ENCODE data around the gene TRIM37.

DNA sequence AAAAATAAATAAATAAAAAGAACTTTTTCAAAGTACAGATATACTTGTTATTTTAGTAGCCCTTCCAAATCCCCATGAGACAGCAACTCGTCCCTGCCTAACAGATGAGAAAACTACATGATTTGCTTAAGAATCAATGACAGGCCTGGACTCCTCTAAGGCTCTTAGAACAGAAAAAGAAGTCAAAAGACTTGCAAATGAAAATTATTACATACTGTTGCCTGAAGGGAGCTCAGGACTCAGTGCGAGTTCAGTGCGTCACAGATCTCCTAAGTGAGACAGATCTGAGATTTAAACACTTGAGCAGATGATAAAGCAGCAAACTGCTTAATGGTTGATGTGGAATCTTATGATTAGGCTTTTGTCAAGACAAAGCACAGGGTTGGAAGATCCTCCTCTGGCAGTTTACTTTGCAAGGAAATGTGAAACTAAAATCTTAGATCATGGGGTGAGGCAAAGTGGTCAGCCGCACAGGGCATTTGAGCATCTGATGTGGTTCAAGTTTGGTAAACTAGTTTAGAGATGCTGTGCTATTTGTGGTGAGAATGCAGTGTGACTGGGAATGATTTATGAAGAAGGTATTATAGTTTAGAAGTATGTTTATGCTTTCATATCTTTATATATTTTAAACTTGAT is 138.1 kb downstream of the TRIM37 start:
- TF ChIP-seq, protein P1, sequence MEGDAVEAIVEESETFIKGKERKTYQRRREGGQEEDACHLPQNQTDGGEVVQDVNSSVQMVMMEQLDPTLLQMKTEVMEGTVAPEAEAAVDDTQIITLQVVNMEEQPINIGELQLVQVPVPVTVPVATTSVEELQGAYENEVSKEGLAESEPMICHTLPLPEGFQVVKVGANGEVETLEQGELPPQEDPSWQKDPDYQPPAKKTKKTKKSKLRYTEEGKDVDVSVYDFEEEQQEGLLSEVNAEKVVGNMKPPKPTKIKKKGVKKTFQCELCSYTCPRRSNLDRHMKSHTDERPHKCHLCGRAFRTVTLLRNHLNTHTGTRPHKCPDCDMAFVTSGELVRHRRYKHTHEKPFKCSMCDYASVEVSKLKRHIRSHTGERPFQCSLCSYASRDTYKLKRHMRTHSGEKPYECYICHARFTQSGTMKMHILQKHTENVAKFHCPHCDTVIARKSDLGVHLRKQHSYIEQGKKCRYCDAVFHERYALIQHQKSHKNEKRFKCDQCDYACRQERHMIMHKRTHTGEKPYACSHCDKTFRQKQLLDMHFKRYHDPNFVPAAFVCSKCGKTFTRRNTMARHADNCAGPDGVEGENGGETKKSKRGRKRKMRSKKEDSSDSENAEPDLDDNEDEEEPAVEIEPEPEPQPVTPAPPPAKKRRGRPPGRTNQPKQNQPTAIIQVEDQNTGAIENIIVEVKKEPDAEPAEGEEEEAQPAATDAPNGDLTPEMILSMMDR (IDR thresholded peaks at IDR 0.05) = no peak
- TF ChIP-seq YY1 (IDR thresholded peaks at IDR 0.05; ENCODE audit: low read depth) (no peak), NFIC (IDR thresholded peaks at IDR 0.05; ENCODE audit: borderline replicate concordance) (no peak), SMC3 (IDR thresholded peaks at IDR 0.05; ENCODE audit: low read depth, low read length) (no peak), TEAD4 (IDR thresholded peaks at IDR 0.05; ENCODE audit: borderline replicate concordance, insufficient read depth) (no peak)
- TF ChIP-seq, protein P2, sequence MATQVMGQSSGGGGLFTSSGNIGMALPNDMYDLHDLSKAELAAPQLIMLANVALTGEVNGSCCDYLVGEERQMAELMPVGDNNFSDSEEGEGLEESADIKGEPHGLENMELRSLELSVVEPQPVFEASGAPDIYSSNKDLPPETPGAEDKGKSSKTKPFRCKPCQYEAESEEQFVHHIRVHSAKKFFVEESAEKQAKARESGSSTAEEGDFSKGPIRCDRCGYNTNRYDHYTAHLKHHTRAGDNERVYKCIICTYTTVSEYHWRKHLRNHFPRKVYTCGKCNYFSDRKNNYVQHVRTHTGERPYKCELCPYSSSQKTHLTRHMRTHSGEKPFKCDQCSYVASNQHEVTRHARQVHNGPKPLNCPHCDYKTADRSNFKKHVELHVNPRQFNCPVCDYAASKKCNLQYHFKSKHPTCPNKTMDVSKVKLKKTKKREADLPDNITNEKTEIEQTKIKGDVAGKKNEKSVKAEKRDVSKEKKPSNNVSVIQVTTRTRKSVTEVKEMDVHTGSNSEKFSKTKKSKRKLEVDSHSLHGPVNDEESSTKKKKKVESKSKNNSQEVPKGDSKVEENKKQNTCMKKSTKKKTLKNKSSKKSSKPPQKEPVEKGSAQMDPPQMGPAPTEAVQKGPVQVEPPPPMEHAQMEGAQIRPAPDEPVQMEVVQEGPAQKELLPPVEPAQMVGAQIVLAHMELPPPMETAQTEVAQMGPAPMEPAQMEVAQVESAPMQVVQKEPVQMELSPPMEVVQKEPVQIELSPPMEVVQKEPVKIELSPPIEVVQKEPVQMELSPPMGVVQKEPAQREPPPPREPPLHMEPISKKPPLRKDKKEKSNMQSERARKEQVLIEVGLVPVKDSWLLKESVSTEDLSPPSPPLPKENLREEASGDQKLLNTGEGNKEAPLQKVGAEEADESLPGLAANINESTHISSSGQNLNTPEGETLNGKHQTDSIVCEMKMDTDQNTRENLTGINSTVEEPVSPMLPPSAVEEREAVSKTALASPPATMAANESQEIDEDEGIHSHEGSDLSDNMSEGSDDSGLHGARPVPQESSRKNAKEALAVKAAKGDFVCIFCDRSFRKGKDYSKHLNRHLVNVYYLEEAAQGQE (IDR thresholded peaks at IDR 0.05; ENCODE audit: low read depth, low read length) = no peak
